Kidney (tissue), 14 donors: ENCODE data around the gene OAS2. TPM values are rescaled to one million over a fixed set of nuclear protein-coding genes. Genes with fewer than 3 reads are reported as not detected.

Source experiments
- DNase-seq, 5 donors: peaks; one replicate each; pipeline ENCODE4 v3.0.0-alpha.2; 2013 to 2020
- FAIRE-seq: peaks from 2 replicates; lab custom pipeline; 2012; peaks lifted over from hg19 to GRCh38; lab: Jason Lieb, UNC
- H3K27ac ChIP-seq, 2 donors: one replicate each; pipeline ENCODE4 v1.7.0; 2013; ENCODE audit warnings: low read depth in 2 of 2, low read length in 2 of 2, inconsistent platforms in 1 of 2
- H3K27me3 ChIP-seq: one replicate; pipeline ENCODE4 v1.7.1; 2013; ENCODE audit warnings: low read length, inconsistent platforms; ENCODE audit not compliant: control insufficient read depth, insufficient read depth
- H3K36me3 ChIP-seq, 3 donors: one replicate each; pipeline versions ENCODE4 v1.7.0 to v1.7.1; 2013; ENCODE audit warnings: low read length in 3 of 3, control low read depth in 1 of 3, inconsistent platforms in 1 of 3; ENCODE audit not compliant: insufficient read depth in 3 of 3, control insufficient read depth in 2 of 3
- H3K4me1 ChIP-seq, 3 donors: one replicate each; pipeline versions ENCODE4 v1.7.0 to v1.7.1; 2013; ENCODE audit warnings: low read length in 3 of 3, inconsistent platforms in 1 of 3, low read depth in 1 of 3; ENCODE audit not compliant: control insufficient read depth in 2 of 3, insufficient read depth in 2 of 3
- H3K4me3 ChIP-seq, 3 donors: one replicate each; pipeline versions ENCODE4 v1.7.0 to v1.8.1; 2013; ENCODE audit warnings: low read length in 3 of 3, control low read depth in 1 of 3, inconsistent platforms in 1 of 3
- H3K9ac ChIP-seq, 3 donors: one replicate each; pipeline versions ENCODE4 v1.7.0 to v1.7.1; 2013; ENCODE audit warnings: low read length in 3 of 3, control low read depth in 1 of 3, inconsistent platforms in 1 of 3
- H3K9me3 ChIP-seq, 3 donors: one replicate each; pipeline versions ENCODE4 v1.7.0 to v1.7.1; 2013; ENCODE audit warnings: low read length in 3 of 3, control low read depth in 1 of 3, inconsistent platforms in 1 of 3; ENCODE audit not compliant: control insufficient read depth in 2 of 3, insufficient read depth in 1 of 3
- intact Hi-C: fragments of 100-400 bp; cut with DNase I; formaldehyde crosslinking; loops from one replicate; pipeline ENCODE4 v1.11.1; 2022
- polyA plus RNA-seq: library from polyadenylated mRNA; stranded (reverse); fragments of 350-450 nt; fragmentation: Illumina TruSeq; extraction: RNeasy Lipid Tissue Mini Kit (QIAGEN cat#74804); gene quantifications from one replicate; pipeline ENCODE4 v1.2.3, GENCODE V29; 2014; ENCODE audit warnings: low read depth, low replicate concordance; ENCODE audit not compliant: insufficient read depth
- total RNA-seq: library from RNA; stranded (reverse); fragmentation: NEBNext Ultra II Directional; extraction: Animal tissue kit (Norgen Biotek cat#: 25700); gene quantifications from one replicate; pipeline ENCODE4 v1.2.1, GENCODE V29; 2021
- TF ChIP-seq, protein P1 (sequence below): IDR thresholded peaks from 3 replicates; pipeline ENCODE4 v1.5.1; 2012; ENCODE audit warnings: mild to moderate bottlenecking, moderate library complexity, borderline replicate concordance; ENCODE audit not compliant: insufficient read depth; ENCODE audit errors: extremely low read depth
- donor health status: control.
- donor health status: control.
- donor health status: control.
- donor health status: control.
- donor health status: control.
- donor health status: DM: yes; HTN: yes; CAD: no.
- donor health status: Normal renal cell carcinoma (clear cell type).

OAS2 gene
- total and polyA plus RNA-seq, 2 donors from 2014 or later: 5.0 to 11.7 TPM

DNA sequence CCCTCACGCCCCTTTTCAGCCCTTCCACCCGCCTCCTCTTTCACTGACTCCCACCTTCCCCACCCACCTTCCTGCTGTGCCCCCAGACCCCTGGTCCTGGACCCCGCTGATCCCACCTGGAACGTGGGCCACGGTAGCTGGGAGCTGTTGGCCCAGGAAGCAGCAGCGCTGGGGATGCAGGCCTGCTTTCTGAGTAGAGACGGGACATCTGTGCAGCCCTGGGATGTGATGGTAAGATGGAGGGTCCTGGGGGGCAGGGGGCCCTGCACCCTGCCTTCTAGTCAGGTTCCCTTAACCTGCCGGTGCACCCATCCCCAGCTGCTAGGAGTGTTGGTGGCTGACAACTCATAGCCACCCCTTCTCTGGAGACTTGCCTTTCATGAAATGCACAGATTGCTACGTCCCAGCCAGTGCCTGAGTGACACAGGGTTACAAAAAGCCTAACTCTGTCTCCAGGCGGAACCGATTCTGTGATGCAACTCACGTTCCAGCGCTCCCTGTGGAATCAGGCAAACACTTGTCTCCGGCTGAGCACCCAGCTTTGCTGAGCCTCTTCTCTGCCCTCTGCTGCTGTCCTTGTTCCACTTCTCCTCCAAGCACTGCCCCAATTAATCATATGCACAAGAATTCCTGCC lies 15.0 kb upstream of the OAS2 start:
- Histone ChIP-seq H3K4me1 (no peaks in the 10 kb centered on the region), H3K36me3 (peaks cover 0 to 4% (median 0%) of the 10 kb centered on the region in 3 donors), H3K9me3 (peaks cover 0 to 4% (median 0%) of the 10 kb centered on the region in 3 donors), H3K4me3 (no peak overlapping the region), H3K27me3 (no peaks in the 10 kb centered on the region), H3K9ac (no peak overlapping the region), H3K27ac (no peak overlapping the region)
- FAIRE-seq: no peak
- peak in 1 of 5 donors; percentile 10 for DNase-seq
- intact Hi-C loops: no loop called here
- TF ChIP-seq, protein P1, sequence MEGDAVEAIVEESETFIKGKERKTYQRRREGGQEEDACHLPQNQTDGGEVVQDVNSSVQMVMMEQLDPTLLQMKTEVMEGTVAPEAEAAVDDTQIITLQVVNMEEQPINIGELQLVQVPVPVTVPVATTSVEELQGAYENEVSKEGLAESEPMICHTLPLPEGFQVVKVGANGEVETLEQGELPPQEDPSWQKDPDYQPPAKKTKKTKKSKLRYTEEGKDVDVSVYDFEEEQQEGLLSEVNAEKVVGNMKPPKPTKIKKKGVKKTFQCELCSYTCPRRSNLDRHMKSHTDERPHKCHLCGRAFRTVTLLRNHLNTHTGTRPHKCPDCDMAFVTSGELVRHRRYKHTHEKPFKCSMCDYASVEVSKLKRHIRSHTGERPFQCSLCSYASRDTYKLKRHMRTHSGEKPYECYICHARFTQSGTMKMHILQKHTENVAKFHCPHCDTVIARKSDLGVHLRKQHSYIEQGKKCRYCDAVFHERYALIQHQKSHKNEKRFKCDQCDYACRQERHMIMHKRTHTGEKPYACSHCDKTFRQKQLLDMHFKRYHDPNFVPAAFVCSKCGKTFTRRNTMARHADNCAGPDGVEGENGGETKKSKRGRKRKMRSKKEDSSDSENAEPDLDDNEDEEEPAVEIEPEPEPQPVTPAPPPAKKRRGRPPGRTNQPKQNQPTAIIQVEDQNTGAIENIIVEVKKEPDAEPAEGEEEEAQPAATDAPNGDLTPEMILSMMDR: no peak

DNA sequence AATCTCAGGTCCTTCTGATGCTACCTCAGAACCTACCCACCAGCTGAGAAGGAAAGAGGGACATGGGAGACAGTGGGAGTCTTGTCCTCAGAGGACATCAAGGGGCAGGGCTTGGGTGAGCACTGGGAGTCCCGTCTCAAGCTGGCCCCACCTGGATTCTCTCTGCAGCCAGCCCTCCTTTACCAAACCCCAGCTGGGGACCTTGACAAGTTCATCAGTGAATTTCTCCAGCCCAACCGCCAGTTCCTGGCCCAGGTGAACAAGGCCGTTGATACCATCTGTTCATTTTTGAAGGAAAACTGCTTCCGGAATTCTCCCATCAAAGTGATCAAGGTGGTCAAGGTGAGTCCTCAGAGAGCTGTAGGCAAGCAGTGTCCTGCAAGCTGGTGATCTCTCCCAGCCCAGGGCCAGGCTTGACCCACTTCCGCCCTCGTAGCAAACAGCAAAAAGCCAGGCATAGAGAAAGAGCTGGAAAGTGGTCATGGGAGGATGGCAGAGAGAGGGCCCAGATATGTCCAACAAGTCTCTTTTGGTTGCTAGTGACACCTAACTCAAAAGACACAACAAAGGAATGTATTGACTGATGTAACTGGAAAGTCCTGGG lies 14.2 kb upstream of the OAS2 start:
- Histone ChIP-seq H3K27me3 (no peaks in the 10 kb centered on the region), H3K9ac (no peak overlapping the region), H3K36me3 (peaks cover 0 to 4% (median 0%) of the 10 kb centered on the region in 3 donors), H3K9me3 (peaks cover 0 to 3% (median 0%) of the 10 kb centered on the region in 3 donors), H3K4me3 (no peak overlapping the region), H3K4me1 (no peaks in the 10 kb centered on the region), H3K27ac (no peak overlapping the region)
- TF ChIP-seq, protein P1: no peak
- DNase-seq (no peak), FAIRE-seq (no peak)
- intact Hi-C loops: no loop called here

DNA sequence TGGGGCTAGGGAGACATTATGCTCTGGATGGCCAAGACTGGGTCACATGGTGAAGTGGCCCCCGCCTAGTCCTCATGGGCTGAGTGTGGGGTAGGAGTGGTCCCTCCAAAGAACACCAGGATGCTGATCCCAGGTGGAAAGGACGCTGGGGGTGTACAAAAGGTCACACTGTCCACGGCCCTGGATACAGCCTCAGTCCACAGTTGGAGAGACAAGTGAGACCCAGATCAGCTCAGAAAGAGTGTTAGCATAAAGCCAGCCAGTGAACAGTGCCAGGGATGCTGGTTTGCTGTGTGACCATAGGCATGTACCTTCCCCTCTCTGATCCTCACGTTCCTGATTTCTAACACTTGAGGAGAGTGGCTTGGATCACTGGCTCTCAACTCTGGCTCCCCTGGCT lies 13.4 kb upstream of the OAS2 start:
- FAIRE-seq: no peak
- H3K9me3 ChIP-seq: no peaks in the 10 kb centered on the region
- H3K4me1 ChIP-seq: no peaks in the 10 kb centered on the region
- peaks cover 0 to 4% (median 0%) of the 10 kb centered on the region in 3 donors for H3K36me3 ChIP-seq
- H3K9ac ChIP-seq: no peak overlapping the region
- intact Hi-C loops: no loop called here
- H3K27ac ChIP-seq: no peak overlapping the region
- TF ChIP-seq, protein P1: no peak
- no peak for DNase-seq
- no peaks in the 10 kb centered on the region for H3K27me3 ChIP-seq
- H3K4me3 ChIP-seq: no peak overlapping the region
